WTC11 (cell line): Measurements from ENCODE around the gene PDXP. TPM values are rescaled to one million over a fixed set of nuclear protein-coding genes. Genes with fewer than 3 reads are reported as not detected.

ENCODE experiments used
- ATAC-seq: fragments of 200-7000 bp; cut with Tn5 transposase; 2 replicates; pipeline ENCODE4 v1.10.0; 2021; ENCODE audit warnings: mild to moderate bottlenecking, moderate library complexity
- CTCF ChIA-PET: fragments of 300-600 bp; sonication (Branson Sonifier 250); formaldehyde crosslinking; loops from one replicate; lab custom pipeline; 2021; ENCODE audit warnings: antibody characterized with exemption; lab: Charles Lee
- POLR2A ChIA-PET: fragments of 350-600 bp; sonication (Branson Sonifier 250); formaldehyde crosslinking; loops from one replicate; lab custom pipeline; 2021; ENCODE audit warnings: antibody characterized with exemption; lab: Charles Lee
- DNase-seq: peaks from one replicate; pipeline ENCODE4 v3.0.0; 2021; ENCODE audit warnings: low spot score
- H3K27ac Mint-ChIP-seq: 2 replicates; pipeline ENCODE4 v1.8.0; 2021; ENCODE audit warnings: mixed read lengths
- H3K27me3 Mint-ChIP-seq: 2 replicates; pipeline ENCODE4 v1.8.0; 2021; ENCODE audit warnings: low read depth, mild to moderate bottlenecking, moderate library complexity, mixed read lengths
- H3K36me3 Mint-ChIP-seq: 2 replicates; pipeline ENCODE4 v1.8.0; 2021; ENCODE audit warnings: mixed read lengths
- H3K4me1 Mint-ChIP-seq: 2 replicates; pipeline ENCODE4 v1.8.0; 2022; ENCODE audit warnings: mixed read lengths
- H3K4me3 Mint-ChIP-seq: 2 replicates; pipeline ENCODE4 v1.8.0; 2021; ENCODE audit warnings: mild to moderate bottlenecking, moderate library complexity, mixed read lengths
- H3K9me3 Mint-ChIP-seq: 2 replicates; pipeline ENCODE4 v1.8.0; 2021; ENCODE audit warnings: mixed read lengths
- CREB1 ChIP-seq: sonication (generic); formaldehyde crosslinking; IDR thresholded peaks from 2 replicates; pipeline ENCODE4 v1.8.0; 2023; ENCODE audit warnings: mild to moderate bottlenecking, missing genetic modification reagents
- FOXK1 ChIP-seq: sonication (generic); formaldehyde crosslinking; IDR thresholded peaks from 2 replicates; pipeline ENCODE4 v1.8.0; 2022; ENCODE audit warnings: mild to moderate bottlenecking, moderate library complexity, missing genetic modification reagents
- GRHL2 ChIP-seq: fragments of 250-450 bp; sonication (Bioruptor Pico); IDR thresholded peaks from 2 replicates; pipeline ENCODE4 v1.8.0; 2022; ENCODE audit warnings: mild to moderate bottlenecking, moderate library complexity; ENCODE audit not compliant: insufficient replicate concordance, severe bottlenecking
- IRF2 ChIP-seq: sonication (generic); formaldehyde crosslinking; IDR thresholded peaks from 2 replicates; pipeline ENCODE4 v1.8.0; 2022; ENCODE audit warnings: low read depth, missing genetic modification reagents, borderline replicate concordance
- JAZF1 ChIP-seq: fragments of 250-450 bp; sonication (Bioruptor Pico); IDR thresholded peaks from 2 replicates; pipeline ENCODE4 v1.9.0; 2021; ENCODE audit warnings: moderate library complexity, mild to moderate bottlenecking, inconsistent platforms
- MXD4 ChIP-seq: fragments of 250-450 bp; sonication (Bioruptor Pico); IDR thresholded peaks from 2 replicates; pipeline ENCODE4 v1.8.0; 2021; ENCODE audit warnings: mild to moderate bottlenecking, moderate library complexity, borderline replicate concordance
- MYBL2 ChIP-seq: sonication (generic); formaldehyde crosslinking; IDR thresholded peaks from 2 replicates; pipeline ENCODE4 v1.8.1; 2023; ENCODE audit warnings: mild to moderate bottlenecking, moderate library complexity, missing genetic modification reagents
- SMAD3 ChIP-seq: sonication (generic); formaldehyde crosslinking; IDR thresholded peaks from 2 replicates; pipeline ENCODE4 v1.8.0; 2022; ENCODE audit warnings: missing genetic modification reagents, mild to moderate bottlenecking, borderline replicate concordance
- TCF7 ChIP-seq: sonication (generic); formaldehyde crosslinking; IDR thresholded peaks from 2 replicates; pipeline ENCODE4 v1.8.0; 2022; ENCODE audit warnings: mild to moderate bottlenecking, low read depth, missing genetic modification reagents, moderate library complexity
- TP53 ChIP-seq: sonication (generic); formaldehyde crosslinking; IDR thresholded peaks from 2 replicates; pipeline ENCODE4 v1.8.1; 2023; ENCODE audit warnings: mild to moderate bottlenecking, missing genetic modification reagents
- ZBTB21 ChIP-seq: sonication (generic); formaldehyde crosslinking; IDR thresholded peaks from 2 replicates; pipeline ENCODE4 v1.8.1; 2023; ENCODE audit warnings: mild to moderate bottlenecking, missing genetic modification reagents, borderline replicate concordance
- ZNF138 ChIP-seq: sonication (generic); formaldehyde crosslinking; conservative IDR thresholded peaks from 2 replicates; pipeline ENCODE4 v1.8.1; 2022; ENCODE audit warnings: mild to moderate bottlenecking, moderate library complexity, missing genetic modification reagents
- ZNF396 ChIP-seq: fragments of 250-450 bp; sonication (Bioruptor Pico); IDR thresholded peaks from 2 replicates; pipeline ENCODE4 v1.8.0; 2021; ENCODE audit warnings: mild to moderate bottlenecking, moderate library complexity, borderline replicate concordance
- ZNF423 ChIP-seq: fragments of 250-450 bp; sonication (Bioruptor Pico); IDR thresholded peaks from 2 replicates; pipeline ENCODE4 v2.1.2; 2022; ENCODE audit warnings: mild to moderate bottlenecking, moderate library complexity
- ZNF671 ChIP-seq: fragments of 250-450 bp; sonication (Bioruptor Pico); IDR thresholded peaks from 2 replicates; pipeline ENCODE4 v1.8.0; 2021; ENCODE audit warnings: mild to moderate bottlenecking
- total RNA-seq: library from RNA; stranded (reverse); gene quantifications from 3 replicates; pipeline ENCODE4 v1.2.3, GENCODE V29; 2021
- TF ChIP-seq, protein P1 (sequence below): fragments of 200-600 bp; IDR thresholded peaks from 2 replicates; pipeline ENCODE4 v1.8.0; 2022; ENCODE audit warnings: antibody characterized with exemption
- TF ChIP-seq, protein P2 (sequence below): sonication (generic); formaldehyde crosslinking; IDR thresholded peaks from 2 replicates; pipeline ENCODE4 v1.8.1; 2022; ENCODE audit warnings: mild to moderate bottlenecking, moderate library complexity, missing genetic modification reagents
- TF ChIP-seq, protein P3 (sequence below): sonication (generic); formaldehyde crosslinking; IDR thresholded peaks from 2 replicates; pipeline ENCODE4 v1.8.1; 2022; ENCODE audit warnings: low read depth, mild to moderate bottlenecking, moderate library complexity, missing genetic modification reagents, borderline replicate concordance
- TF ChIP-seq, protein P4 (sequence below): sonication (generic); formaldehyde crosslinking; IDR thresholded peaks from 2 replicates; pipeline ENCODE4 v1.8.1; 2023; ENCODE audit warnings: mild to moderate bottlenecking, missing genetic modification reagents, moderate library complexity

PDXP gene
- total RNA-seq, 1 experiment from 2014 or later, result 36.1 TPM

DNA sequence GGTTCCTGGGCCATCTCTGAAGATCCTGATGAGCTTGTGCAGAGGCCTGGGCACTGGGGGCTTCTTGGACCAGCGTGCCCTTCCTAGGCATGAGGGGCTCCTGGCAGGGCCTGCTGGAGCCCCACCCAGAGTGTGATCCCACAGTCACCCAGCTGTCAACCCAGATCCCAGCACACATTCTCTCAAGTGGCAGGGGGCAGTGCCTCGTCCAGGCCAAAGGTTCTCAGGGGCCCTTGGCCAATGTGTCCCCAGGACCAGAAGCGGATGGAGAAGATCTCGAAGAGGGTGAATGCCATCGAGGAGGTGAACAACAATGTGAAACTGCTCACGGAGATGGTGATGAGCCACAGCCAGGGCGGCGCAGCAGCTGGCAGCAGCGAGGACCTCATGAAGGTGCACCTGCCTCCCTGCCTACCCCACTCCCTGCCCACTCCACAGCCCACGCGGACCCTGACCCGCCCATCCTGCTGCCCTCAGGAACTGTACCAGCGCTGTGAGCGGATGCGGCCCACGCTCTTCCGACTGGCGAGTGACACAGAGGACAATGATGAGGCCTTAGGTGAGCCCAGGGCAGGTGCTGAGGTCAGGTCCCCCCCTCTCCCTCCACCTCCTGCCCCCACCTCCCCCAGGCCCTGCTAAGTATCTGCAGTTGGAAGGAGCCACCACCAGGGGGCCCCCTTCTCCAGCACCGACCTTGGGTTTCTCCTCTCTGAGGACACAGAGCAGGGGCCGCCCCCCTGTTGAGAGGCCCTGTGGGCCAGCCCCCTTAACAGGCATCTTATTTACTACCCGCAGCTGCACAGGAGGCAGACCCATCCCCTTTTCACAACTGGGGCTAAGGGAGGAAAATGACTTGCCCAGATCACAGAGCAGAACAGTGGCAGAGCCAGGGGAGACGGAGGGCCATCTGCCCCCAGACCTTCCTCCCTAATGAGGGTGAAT is 35.2 kb upstream of the PDXP start:
- ChIA-PET CTCF (interaction anchor here (0.5 to 1.9 kb wide), 12 partner anchors 10 to 144 kb away, joined by 3 to 15 read pairs (median 4); partner anchors contain the start of genes GGA1 and PDXP), POLR2A (no interaction called here)
- DNase-seq (peak; percentile 88), ATAC-seq (peak; percentile 89)
- Mint-ChIP-seq H3K4me1 (peaks cover 3% of the 10 kb centered on the region), H3K4me3 (no peak overlapping the region), H3K36me3 (peaks cover 14% of the 10 kb centered on the region), H3K27ac (no peak overlapping the region), H3K9me3 (no peaks in the 10 kb centered on the region), H3K27me3 (no peaks in the 10 kb centered on the region)
- TF ChIP-seq ZBTB21 (CRISPR knock-in tag), result no peak
- TF ChIP-seq TP53 (CRISPR knock-in tag), result no peak
- no peak for TF ChIP-seq IRF2 (CRISPR knock-in tag)
- TF ChIP-seq JAZF1, result no peak
- no peak for TF ChIP-seq ZNF671 (CRISPR knock-in tag)
- TF ChIP-seq ZNF423 (CRISPR knock-in tag), result peak; percentile 5; the same call in 1 of the 2 replicates
- TF ChIP-seq, protein P1, sequence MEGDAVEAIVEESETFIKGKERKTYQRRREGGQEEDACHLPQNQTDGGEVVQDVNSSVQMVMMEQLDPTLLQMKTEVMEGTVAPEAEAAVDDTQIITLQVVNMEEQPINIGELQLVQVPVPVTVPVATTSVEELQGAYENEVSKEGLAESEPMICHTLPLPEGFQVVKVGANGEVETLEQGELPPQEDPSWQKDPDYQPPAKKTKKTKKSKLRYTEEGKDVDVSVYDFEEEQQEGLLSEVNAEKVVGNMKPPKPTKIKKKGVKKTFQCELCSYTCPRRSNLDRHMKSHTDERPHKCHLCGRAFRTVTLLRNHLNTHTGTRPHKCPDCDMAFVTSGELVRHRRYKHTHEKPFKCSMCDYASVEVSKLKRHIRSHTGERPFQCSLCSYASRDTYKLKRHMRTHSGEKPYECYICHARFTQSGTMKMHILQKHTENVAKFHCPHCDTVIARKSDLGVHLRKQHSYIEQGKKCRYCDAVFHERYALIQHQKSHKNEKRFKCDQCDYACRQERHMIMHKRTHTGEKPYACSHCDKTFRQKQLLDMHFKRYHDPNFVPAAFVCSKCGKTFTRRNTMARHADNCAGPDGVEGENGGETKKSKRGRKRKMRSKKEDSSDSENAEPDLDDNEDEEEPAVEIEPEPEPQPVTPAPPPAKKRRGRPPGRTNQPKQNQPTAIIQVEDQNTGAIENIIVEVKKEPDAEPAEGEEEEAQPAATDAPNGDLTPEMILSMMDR, result peak; percentile 88
- no peak for TF ChIP-seq GRHL2 (CRISPR knock-in tag)
- TF ChIP-seq CREB1 (CRISPR knock-in tag), result no peak
- TF ChIP-seq, protein P2, sequence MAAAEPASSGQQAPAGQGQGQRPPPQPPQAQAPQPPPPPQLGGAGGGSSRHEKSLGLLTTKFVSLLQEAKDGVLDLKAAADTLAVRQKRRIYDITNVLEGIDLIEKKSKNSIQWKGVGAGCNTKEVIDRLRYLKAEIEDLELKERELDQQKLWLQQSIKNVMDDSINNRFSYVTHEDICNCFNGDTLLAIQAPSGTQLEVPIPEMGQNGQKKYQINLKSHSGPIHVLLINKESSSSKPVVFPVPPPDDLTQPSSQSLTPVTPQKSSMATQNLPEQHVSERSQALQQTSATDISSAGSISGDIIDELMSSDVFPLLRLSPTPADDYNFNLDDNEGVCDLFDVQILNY (CRISPR knock-in tag), result no peak

DNA sequence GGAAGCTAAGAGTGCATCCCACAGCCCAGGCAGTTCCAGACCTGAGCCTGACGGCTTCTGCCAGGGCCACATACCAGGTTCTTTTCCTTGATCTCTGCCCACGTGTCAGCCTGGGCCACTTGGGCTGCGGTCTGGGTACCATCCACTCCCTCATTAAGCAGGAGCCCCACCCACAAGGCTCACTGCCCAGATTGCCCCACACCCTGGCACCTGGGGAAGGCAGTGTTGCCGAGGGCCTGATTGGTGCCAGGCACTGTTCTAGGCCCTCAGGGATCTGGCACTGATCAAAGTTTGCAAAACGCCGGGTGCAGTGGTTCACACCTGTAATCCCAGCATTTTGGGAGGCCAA is 34.5 kb upstream of the PDXP start:
- CTCF ChIA-PET, result interaction anchor here (0.5 to 1.9 kb wide), 11 partner anchors 9 to 144 kb away, joined by 3 to 15 read pairs (median 4); partner anchors contain the start of genes GGA1 and PDXP
- no peak for ATAC-seq
- TF ChIP-seq FOXK1 (CRISPR knock-in tag) (no peak), MXD4 (no peak), TCF7 (CRISPR knock-in tag) (no peak), ZNF138 (CRISPR knock-in tag) (no peak), ZNF671 (CRISPR knock-in tag) (no peak), ZNF396 (no peak), SMAD3 (no peak)
- TF ChIP-seq, protein P3, sequence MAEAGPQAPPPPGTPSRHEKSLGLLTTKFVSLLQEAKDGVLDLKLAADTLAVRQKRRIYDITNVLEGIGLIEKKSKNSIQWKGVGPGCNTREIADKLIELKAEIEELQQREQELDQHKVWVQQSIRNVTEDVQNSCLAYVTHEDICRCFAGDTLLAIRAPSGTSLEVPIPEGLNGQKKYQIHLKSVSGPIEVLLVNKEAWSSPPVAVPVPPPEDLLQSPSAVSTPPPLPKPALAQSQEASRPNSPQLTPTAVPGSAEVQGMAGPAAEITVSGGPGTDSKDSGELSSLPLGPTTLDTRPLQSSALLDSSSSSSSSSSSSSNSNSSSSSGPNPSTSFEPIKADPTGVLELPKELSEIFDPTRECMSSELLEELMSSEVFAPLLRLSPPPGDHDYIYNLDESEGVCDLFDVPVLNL (CRISPR knock-in tag), result no peak
- no peak for DNase-seq
- Mint-ChIP-seq H3K27ac (no peak overlapping the region), H3K36me3 (peaks cover 9% of the 10 kb centered on the region), H3K27me3 (no peaks in the 10 kb centered on the region), H3K4me1 (peaks cover 3% of the 10 kb centered on the region), H3K4me3 (no peak overlapping the region), H3K9me3 (no peaks in the 10 kb centered on the region)
- POLR2A ChIA-PET, result no interaction called here

DNA sequence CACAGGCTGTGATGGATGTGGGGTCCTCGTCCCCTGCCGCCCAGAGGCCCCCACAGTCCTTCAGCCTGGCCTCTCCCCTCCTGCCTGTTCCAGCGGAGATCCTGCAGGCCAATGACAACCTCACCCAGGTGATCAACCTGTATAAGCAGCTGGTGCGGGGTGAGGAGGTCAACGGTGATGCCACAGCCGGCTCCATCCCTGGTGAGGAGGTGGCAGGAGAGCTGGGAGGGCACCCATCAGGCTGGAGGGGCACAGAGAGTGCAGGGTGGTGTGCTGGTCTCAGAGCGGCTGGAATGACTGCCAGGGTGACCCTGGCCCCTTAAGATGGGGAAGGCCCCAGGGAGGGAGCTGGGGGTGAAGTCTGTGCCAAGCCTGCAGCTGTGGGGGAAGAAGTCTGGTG is 33.6 kb upstream of the PDXP start:
- ChIA-PET CTCF (interaction anchor here (1.5 to 11.4 kb wide), 6 partner anchors 9 to 19 kb away, joined by 3 to 152 read pairs (median 6); partner anchors contain the start of gene GGA1), POLR2A (no interaction called here)
- Mint-ChIP-seq H3K36me3 (peaks cover 6% of the 10 kb centered on the region), H3K9me3 (no peaks in the 10 kb centered on the region), H3K4me3 (no peak overlapping the region), H3K4me1 (peaks cover 3% of the 10 kb centered on the region), H3K27ac (no peak overlapping the region), H3K27me3 (no peaks in the 10 kb centered on the region)
- ATAC-seq (no peak), DNase-seq (no peak)
- TF ChIP-seq, protein P4, sequence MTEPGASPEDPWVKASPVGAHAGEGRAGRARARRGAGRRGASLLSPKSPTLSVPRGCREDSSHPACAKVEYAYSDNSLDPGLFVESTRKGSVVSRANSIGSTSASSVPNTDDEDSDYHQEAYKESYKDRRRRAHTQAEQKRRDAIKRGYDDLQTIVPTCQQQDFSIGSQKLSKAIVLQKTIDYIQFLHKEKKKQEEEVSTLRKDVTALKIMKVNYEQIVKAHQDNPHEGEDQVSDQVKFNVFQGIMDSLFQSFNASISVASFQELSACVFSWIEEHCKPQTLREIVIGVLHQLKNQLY (CRISPR knock-in tag), result no peak
- no peak for TF ChIP-seq MYBL2 (CRISPR knock-in tag)
